Measurements from ENCODE around the gene ANKRD28.

ANKRD28 gene

DNA sequence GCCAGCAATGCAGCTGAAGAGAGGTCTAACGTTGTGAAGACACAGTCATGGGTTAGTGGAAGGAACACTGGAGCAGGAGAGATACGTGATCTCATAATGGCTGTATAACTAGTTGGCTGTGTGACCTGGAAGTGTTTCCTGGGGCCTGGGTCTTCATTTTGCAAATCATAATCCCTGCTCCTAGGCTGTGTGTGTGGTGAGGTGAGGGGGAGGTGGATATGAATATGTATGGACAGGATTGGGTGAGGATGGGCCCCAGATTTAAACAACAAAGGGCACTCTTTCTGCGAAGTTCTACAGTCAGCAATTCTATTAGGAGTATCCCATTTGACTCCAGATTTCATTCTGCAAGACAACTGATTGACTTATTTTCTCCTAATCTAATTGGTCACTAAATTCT lies 41.3 kb downstream of the ANKRD28 start:
- no peak for TF ChIP-seq CTCF (conservative IDR thresholded peaks at IDR 0.05; ENCODE audit: low read length)
- no peak for TF ChIP-seq EZH2phosphoT487 (IDR thresholded peaks at IDR 0.05; ENCODE audit: borderline replicate concordance)
- no peak overlapping the region for H3K9ac ChIP-seq (ENCODE audit: low read depth, low read length, poor library complexity, severe bottlenecking)
- H3K4me1 ChIP-seq (ENCODE audit: insufficient read depth, low read length, poor library complexity, severe bottlenecking) = peaks cover 28% of the 10 kb centered on the region
- H3K27me3 ChIP-seq (ENCODE audit: insufficient read depth, low read length, poor library complexity, severe bottlenecking) = no peaks in the 10 kb centered on the region
- H4K20me1 ChIP-seq (ENCODE audit: insufficient read depth, low read length, poor library complexity, severe bottlenecking) = peaks cover 13% of the 10 kb centered on the region
- H3K9me3 ChIP-seq (ENCODE audit: insufficient read depth, low read depth, low read length) = no peaks in the 10 kb centered on the region
- no peaks in the 10 kb centered on the region for H3K9me2 ChIP-seq (replicated peaks; ENCODE audit: low read depth, low read length)
- H3F3A ChIP-seq (ENCODE audit: low read depth) = peaks cover 3% of the 10 kb centered on the region; the same call in 1 of the 2 replicates
- H3K4me2 ChIP-seq (ENCODE audit: low read depth, low read length, poor library complexity, severe bottlenecking) = no peak overlapping the region
- H3K79me2 ChIP-seq (ENCODE audit: insufficient read depth, low read length) = peaks cover 66% of the 10 kb centered on the region
- H3K4me3 ChIP-seq (ENCODE audit: low read length, poor library complexity, severe bottlenecking) = no peak overlapping the region
- peaks cover 63% of the 10 kb centered on the region for H3K36me3 ChIP-seq (ENCODE audit: insufficient read depth, low read length)
- H2AFZ ChIP-seq (ENCODE audit: low read length) = no peak overlapping the region

- Histone ChIP-seq H3K9ac (ENCODE audit: low read depth, low read length, poor library complexity, severe bottlenecking) (no peak overlapping the region), H3K4me1 (ENCODE audit: insufficient read depth, low read length, poor library complexity, severe bottlenecking) (peaks cover 28% of the 10 kb centered on the region), H3K79me2 (ENCODE audit: insufficient read depth, low read length) (peaks cover 62% of the 10 kb centered on the region), H3K27me3 (ENCODE audit: insufficient read depth, low read length, poor library complexity, severe bottlenecking) (no peaks in the 10 kb centered on the region), H3F3A (ENCODE audit: low read depth) (peaks cover 3% of the 10 kb centered on the region; the same call in 1 of the 2 replicates), H2AFZ (ENCODE audit: low read length) (no peak overlapping the region), H4K20me1 (ENCODE audit: insufficient read depth, low read length, poor library complexity, severe bottlenecking) (peaks cover 17% of the 10 kb centered on the region), H3K9me3 (ENCODE audit: insufficient read depth, low read depth, low read length) (no peaks in the 10 kb centered on the region), H3K9me2 (replicated peaks; ENCODE audit: low read depth, low read length) (no peaks in the 10 kb centered on the region), H3K4me2 (ENCODE audit: low read depth, low read length, poor library complexity, severe bottlenecking) (no peak overlapping the region), H3K4me3 (ENCODE audit: low read length, poor library complexity, severe bottlenecking) (no peak overlapping the region), H3K36me3 (ENCODE audit: insufficient read depth, low read length) (peaks cover 67% of the 10 kb centered on the region)
- no peak for TF ChIP-seq CTCF (conservative IDR thresholded peaks at IDR 0.05; ENCODE audit: low read length)
- TF ChIP-seq EZH2phosphoT487 (IDR thresholded peaks at IDR 0.05; ENCODE audit: borderline replicate concordance) = no peak
Observed at GRCh38 chr3:15755780-15756179, 42.0 kb downstream of the ANKRD28 start.

- Histone ChIP-seq H3K9me2 (replicated peaks; ENCODE audit: low read depth, low read length) (no peaks in the 10 kb centered on the region), H3K4me1 (ENCODE audit: insufficient read depth, low read length, poor library complexity, severe bottlenecking) (peaks cover 26% of the 10 kb centered on the region), H3K79me2 (ENCODE audit: insufficient read depth, low read length) (peaks cover 57% of the 10 kb centered on the region), H3K36me3 (ENCODE audit: insufficient read depth, low read length) (peaks cover 70% of the 10 kb centered on the region), H3F3A (ENCODE audit: low read depth) (peaks cover 3% of the 10 kb centered on the region; the same call in 1 of the 2 replicates), H3K27me3 (ENCODE audit: insufficient read depth, low read length, poor library complexity, severe bottlenecking) (no peaks in the 10 kb centered on the region), H3K4me3 (ENCODE audit: low read length, poor library complexity, severe bottlenecking) (no peak overlapping the region), H3K9me3 (ENCODE audit: insufficient read depth, low read depth, low read length) (no peaks in the 10 kb centered on the region), H4K20me1 (ENCODE audit: insufficient read depth, low read length, poor library complexity, severe bottlenecking) (peaks cover 20% of the 10 kb centered on the region), H3K9ac (ENCODE audit: low read depth, low read length, poor library complexity, severe bottlenecking) (no peak overlapping the region), H3K4me2 (ENCODE audit: low read depth, low read length, poor library complexity, severe bottlenecking) (no peak overlapping the region), H2AFZ (ENCODE audit: low read length) (no peak overlapping the region)
- TF ChIP-seq EZH2phosphoT487 (IDR thresholded peaks at IDR 0.05; ENCODE audit: borderline replicate concordance) = no peak
- no peak for TF ChIP-seq CTCF (conservative IDR thresholded peaks at IDR 0.05; ENCODE audit: low read length)
Observed at GRCh38 chr3:15755181-15755580, 42.6 kb downstream of the ANKRD28 start.
